ENCODE data around the gene LCN1.

The LCN1 gene

GRCh38 chr9:135489188-135489906, 31.9 kb upstream of the LCN1 start:
- no peak for DNase-seq (ENCODE audit: low read depth)
- TF ChIP-seq CTCF (conservative IDR thresholded peaks at IDR 0.05; ENCODE audit: low read depth, low read length): no peak

GRCh38 chr9:135490166-135490870, 30.9 kb upstream of the LCN1 start:
- H3K4me3 ChIP-seq (ENCODE audit: low read length): no peak overlapping the region
- no peak for TF ChIP-seq CTCF (conservative IDR thresholded peaks at IDR 0.05; ENCODE audit: low read depth, low read length)
- DNase-seq (ENCODE audit: low read depth): no peak

More at GRCh38 chr9:135489188-135489906, 31.9 kb upstream of the LCN1 start:
- H3K4me3 ChIP-seq (ENCODE audit: low read length): no peak overlapping the region

GRCh38 chr9:135490980-135491464, 30.2 kb upstream of the LCN1 start:
- no peak for DNase-seq (ENCODE audit: low read depth)
- no peak for TF ChIP-seq CTCF (conservative IDR thresholded peaks at IDR 0.05; ENCODE audit: low read depth, low read length)
- no peak overlapping the region for H3K4me3 ChIP-seq (ENCODE audit: low read length)

GRCh38 chr9:135491764-135492163, 29.5 kb upstream of the LCN1 start:
- no peak for TF ChIP-seq CTCF (conservative IDR thresholded peaks at IDR 0.05; ENCODE audit: low read depth, low read length)
- no peak for DNase-seq (ENCODE audit: low read depth)
- no peak overlapping the region for H3K4me3 ChIP-seq (ENCODE audit: low read length)

- no peak for TF ChIP-seq CTCF (conservative IDR thresholded peaks at IDR 0.05; ENCODE audit: low read depth, low read length)
- no peak for DNase-seq (ENCODE audit: low read depth)
- H3K4me3 ChIP-seq (ENCODE audit: low read length): no peak overlapping the region
Observed at GRCh38 chr9:135492886-135493669, 28.2 kb upstream of the LCN1 start.

- no peak for DNase-seq (ENCODE audit: low read depth)
- TF ChIP-seq CTCF (conservative IDR thresholded peaks at IDR 0.05; ENCODE audit: low read depth, low read length): no peak
- H3K4me3 ChIP-seq (ENCODE audit: low read length): no peak overlapping the region
Observed at GRCh38 chr9:135494791-135495559, 26.3 kb upstream of the LCN1 start.
